NCI-H1105 treated with DMSO at 0.1 percent for 48 hours (cell line): Measurements from ENCODE around the gene DDX56.
"Not testable (repeated sequence)": the region's sequence is repeated elsewhere in the genome, so short reads cannot be mapped to it uniquely, and the experiment has no call there.

Source experiments
- DNase-seq: peaks from one replicate; lab custom pipeline; 2025; lab: John Stamatoyannopoulos, UW

The DDX56 gene

GRCh38 chr7:44573464-44574286, at the start of gene DDX56:
Gene DDX56 (minus strand): TSS chr7:44573908. CDS start chr7:44573895, 13 bp downstream.
- peak; percentile 93 for DNase-seq

- no peak for DNase-seq
Measured at GRCh38 chr7:44622342-44623151, 48.8 kb upstream of the DDX56 start.

GRCh38 chr7:44621750-44622103, 48.0 kb upstream of the DDX56 start:
- DNase-seq: no peak

DNA sequence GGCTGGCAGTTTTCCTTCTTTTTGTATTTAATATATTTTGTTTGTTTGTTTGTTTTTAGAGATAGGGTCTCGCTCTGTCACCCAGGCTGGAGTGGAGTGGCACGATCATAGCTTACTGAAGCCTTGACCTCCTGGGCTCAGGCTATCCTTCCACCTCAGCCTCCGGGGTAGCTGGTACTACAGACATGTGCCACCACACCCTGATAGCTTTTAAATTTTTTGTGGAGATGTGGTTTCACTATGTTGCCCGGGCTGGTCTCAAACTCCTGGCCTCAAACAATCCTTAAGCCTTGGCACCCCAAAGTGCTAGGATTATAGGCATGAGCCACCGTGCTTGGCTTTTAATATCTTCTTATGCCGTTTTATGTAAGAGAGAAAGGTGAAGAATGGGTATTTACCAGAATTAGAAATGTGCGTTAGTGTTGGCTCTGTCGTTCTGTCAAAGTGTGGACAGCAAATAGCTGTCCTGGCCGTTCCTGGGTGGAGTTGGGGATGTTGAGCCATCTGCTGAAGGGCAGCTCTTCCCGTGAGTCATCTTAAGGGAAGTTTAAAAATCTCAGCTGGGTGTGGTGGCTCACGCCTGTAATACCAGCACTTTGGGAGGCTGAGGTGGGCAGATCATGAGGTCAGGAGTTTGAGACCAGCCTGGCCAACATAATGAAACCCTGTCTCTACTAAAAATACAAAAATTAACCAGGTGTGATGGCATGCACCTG, 47.5 kb upstream of the DDX56 start:
- DNase-seq: no peak

- DNase-seq: no peak
Measured at GRCh38 chr7:44618753-44619152, 45.0 kb upstream of the DDX56 start.

DNA sequence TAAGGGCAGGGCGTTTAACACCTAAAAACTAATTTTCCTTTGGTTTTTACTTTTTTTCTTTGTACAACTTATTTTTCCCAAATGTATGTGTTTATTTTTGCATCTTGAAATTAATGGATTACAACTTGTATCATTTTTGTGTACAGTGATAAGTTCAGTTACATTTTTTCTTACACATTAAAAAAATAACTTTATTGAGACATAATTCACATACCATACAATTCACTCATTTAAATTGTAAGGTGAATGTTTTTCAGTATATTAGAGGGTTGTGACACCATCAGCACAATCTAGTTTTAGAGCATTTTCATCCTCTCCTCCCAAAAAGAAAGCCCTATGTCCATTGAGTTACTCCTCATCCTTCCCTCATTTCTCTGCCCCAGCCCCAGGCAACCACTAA, 44.3 kb upstream of the DDX56 start:
- DNase-seq: no peak

DNA sequence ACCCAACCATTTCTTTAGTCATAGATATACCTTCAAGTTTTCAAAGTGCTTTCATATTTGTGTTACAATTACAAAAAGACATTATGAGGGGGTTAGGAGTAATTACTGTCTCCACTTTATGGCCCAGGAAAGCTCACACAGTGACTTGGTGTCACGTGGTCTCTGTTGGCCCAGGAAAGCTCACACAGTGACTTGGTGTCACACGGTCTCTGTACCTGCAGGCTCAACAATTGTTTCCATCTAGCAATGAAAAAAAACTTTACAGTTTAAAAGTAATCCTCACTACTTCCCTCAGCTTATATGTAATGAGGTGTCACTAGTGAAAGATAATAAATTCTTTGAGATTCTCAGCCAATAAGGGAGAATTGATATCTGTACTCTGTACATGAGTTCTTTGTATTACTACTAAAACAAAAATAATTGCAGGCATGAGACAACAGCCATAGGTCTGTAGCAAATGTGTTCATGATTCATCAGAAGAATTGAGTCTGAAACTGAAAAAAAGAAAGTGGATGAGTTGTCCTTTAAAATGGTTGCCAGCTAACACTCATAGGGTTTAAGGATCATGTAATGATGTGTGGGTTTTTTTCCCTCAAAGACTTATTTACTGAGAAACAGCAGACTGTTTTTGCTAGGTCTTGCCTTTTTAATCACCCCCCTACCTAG, 43.6 kb upstream of the DDX56 start:
- no peak for DNase-seq

GRCh38 chr7:44616545-44616944, 42.8 kb upstream of the DDX56 start:
- DNase-seq: no peak

- no peak for DNase-seq
Measured at GRCh38 chr7:44615793-44616192, 42.1 kb upstream of the DDX56 start.

DNA sequence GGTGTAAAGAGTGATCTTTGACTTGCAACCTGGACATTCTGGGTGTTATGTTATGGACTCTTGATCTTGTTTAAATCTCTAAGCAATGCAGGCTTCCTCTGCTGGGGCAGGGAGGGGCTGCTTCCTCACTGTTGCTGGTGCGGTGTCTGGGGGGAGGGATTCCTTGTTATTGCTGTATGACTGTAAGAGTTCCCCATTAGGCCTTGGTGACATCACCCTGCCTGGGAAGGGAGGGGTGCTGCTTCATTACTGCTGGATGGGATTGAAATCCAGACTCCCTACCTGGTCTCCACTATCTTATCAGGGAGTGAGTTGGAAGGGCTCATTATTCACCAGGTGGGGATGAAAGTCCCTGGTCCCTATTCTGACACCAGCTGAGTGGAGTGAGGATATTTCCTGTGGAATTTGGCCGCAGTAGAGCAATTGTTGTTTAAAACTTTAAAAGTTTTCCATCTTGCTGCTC, 41.5 kb upstream of the DDX56 start:
- DNase-seq: no peak

DNA sequence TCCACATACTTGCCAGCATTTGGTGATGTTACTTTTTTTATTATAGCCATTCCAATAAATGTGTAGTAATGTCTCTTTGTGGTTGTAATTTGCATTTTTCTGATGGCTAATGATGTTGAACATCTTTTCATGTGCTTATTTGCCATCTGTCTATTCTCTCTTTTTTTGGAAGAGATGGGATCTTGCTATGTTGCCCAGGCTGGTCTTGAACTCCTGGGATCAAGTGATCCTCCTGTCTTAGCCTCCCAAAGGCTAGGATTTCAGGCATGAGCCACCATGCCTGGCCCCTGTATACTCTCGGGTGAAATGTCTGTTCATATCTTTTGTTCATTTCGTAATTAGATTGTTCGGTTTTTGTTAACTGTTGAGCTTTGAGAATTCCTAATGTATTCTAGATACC, 36.1 kb upstream of the DDX56 start:
- DNase-seq: no peak

DNA sequence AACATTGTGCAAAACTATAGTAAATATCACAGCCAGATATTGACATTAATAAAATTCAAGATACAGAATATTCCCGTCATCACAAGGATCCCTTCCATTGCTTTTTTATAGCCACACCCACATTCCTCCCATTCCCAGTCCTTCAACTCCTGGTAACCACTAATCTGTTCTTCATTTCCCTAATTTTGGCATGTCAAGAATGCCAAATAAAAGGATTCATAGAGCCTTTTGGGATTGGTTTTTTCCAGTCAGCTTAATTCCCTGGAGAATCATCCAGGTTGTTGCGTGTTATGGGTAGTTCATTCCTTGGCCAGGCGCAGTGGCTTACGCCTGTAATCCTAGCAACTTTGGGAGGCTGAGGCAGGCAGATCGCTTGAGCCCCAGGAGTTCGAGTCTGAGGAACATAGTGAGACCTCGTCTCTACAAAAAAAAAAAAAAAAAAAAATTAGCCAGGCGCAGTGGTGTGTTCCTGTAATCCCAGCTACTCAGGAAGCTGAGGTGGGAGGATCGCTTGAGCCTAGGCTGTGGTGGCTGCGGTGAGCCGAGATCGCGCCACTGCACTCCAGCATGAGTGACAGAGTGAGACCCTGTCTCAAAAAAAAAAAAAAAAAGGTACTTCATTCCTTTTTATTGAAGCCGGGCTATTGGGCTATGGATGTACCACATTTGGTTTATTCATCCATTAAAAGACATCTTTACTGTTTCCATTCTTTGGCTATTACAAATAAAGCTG, 35.4 kb upstream of the DDX56 start:
- DNase-seq: no peak

GRCh38 chr7:44607141-44608068, 33.7 kb upstream of the DDX56 start:
- DNase-seq: peak; percentile 33

DNA sequence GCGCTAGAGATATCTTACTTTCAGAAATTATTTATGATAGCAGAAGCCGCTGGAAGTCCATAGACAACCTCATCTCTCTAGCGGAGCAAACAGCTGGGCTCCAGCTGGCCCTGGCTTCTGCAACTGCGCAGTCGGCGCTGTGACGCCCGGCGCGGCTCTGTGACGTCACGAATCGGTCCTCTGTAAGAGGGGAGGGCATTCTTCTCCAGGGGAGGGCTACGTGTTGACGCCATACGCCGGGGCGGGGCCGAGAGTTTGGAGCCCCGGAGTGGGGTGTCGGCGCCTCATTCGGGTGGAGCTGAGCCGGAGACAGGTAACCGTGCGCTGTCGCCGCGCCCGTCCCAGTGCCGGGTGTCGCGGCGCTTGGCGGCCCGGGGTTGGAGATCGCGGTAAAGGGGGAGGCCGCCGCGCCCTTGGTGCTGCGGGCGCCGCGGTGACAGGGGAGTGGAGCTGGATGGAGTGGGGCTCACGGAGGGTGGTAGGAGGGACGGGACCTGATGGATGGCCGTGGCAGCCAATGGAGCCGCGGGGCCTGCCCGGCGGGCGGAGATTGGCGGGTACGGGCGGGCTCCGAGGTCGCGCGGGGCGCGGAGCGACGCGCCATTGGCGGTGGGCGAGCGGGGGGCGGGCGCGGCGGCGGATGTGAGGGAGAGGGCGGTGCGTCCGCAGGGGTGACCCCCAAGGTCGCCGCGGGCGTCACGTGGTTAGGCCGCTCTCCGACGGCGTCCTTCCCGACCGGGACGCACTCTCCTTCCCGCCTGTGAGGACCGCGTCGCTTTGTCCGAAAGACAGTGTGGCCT, 32.8 kb upstream of the DDX56 start, which contains the start of gene OGDH:
Gene OGDH, plus strand, starts transcription at position 287 of the 800 bp plus-strand sequence. CDS start 17,717 bp downstream, outside the sequence.
- peak; percentile 98 for DNase-seq

GRCh38 chr7:44604941-44605340, 31.2 kb upstream of the DDX56 start:
- no peak for DNase-seq

- no peak for DNase-seq
Measured at GRCh38 chr7:44603193-44603592, 29.5 kb upstream of the DDX56 start.

DNA sequence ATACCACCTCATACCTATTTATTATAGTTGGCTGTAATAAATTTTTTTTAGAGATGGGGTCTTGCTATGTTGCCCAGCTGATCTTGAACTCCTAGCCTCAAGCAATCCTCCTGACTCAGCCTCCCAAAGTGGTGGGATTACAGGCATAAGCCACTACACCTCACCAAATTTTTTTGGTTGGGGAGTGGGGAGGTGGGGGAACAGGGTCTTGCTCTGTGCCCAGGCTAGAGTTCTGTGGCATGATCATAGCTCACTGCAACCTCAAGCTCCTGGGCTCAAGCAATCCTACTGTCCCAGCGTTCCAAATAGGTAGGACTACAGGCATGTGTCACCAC, 28.8 kb upstream of the DDX56 start:
- no peak for DNase-seq

DNA sequence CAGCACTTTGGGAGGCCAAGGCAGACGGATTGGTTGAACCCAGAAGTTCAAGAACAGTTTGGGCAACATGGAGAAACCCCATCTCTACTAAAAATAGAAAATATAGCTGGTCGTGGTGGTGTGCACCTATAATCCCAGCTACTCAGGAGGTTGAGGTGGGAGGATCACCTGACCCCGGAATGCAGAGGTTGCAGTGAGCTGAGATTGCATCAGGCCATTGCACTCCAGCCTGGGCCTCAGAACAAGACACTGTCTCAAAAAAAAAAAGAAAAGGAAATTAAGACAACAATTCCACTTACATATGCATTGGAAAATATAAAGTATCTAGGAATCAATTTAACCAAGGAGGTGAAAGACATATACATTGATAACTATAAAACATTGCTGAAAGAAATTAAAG, 25.5 kb upstream of the DDX56 start:
- no peak for DNase-seq

DNA sequence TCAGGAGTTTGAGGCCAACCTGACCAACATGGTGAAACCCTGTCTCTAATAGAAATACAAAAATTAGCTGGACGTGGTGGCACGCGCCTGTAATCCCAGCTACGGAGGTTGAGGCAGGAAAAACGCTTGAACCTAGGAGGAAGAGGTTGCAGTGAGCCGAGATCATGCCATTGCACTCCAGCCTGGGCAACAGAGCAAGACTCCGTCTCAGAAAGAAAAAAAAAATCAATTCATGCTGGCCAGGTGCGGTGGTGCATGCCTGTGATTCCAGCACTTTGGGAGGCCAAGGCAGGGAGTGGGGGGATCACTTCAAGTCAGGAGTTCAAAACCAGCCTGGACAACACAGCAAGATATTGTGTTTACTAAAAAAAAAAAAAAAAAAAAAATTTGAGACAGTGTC, 23.5 kb upstream of the DDX56 start:
- DNase-seq: not testable (repeated sequence)
